Prostate gland (tissue), 2 donors: ENCODE data around the gene KIF21B. TPM values are rescaled to one million over a fixed set of nuclear protein-coding genes. Genes with fewer than 3 reads are reported as not detected.

Source experiments
- DNase-seq: peaks from one replicate; pipeline ENCODE4 v3.0.0-alpha.2; 2019; ENCODE audit warnings: low spot score
- H3K27ac ChIP-seq, 2 donors: fragments of 200-600 bp; sonication (generic); 2 replicates each; pipeline ENCODE4 v1.5.1; 2017 to 2019
- H3K27me3 ChIP-seq: fragments of 200-600 bp; sonication (generic); replicated peaks from 2 replicates; pipeline ENCODE4 v1.5.1; 2019; ENCODE audit not compliant: insufficient read depth
- H3K36me3 ChIP-seq, 2 donors: fragments of 200-600 bp; sonication (generic); 1 replicate in 1 of 2; 2 replicates in 1 of 2; pipeline versions ENCODE4 v1.5.1 to v1.8.1; 2017 to 2019
- H3K4me1 ChIP-seq: fragments of 200-600 bp; sonication (generic); replicated peaks from 2 replicates; pipeline ENCODE4 v1.5.1; 2019
- H3K4me3 ChIP-seq, 2 donors: fragments of 200-600 bp; sonication (generic); 2 replicates each; pipeline ENCODE4 v1.5.1; 2017 to 2019
- H3K9me3 ChIP-seq: fragments of 200-600 bp; sonication (generic); 2 replicates; pipeline ENCODE4 v1.5.1; 2017
- CTCF ChIP-seq, 4 experiments: fragments of 200-600 bp in 2 of 4; fragments of 450-650 bp in 2 of 4; sonication (generic) in 2 of 4; IDR thresholded peaks; 1 replicate in 3 of 4; 2 replicates in 1 of 4; pipeline ENCODE4 v1.5.1; 2016 to 2019; ENCODE audit warnings: antibody characterized with exemption in 4 of 4, mild to moderate bottlenecking in 2 of 4, moderate library complexity in 2 of 4
- POLR2A ChIP-seq: fragments of 450-650 bp; IDR thresholded peaks from one replicate; pipeline ENCODE4 v1.6.1; 2016; ENCODE audit warnings: antibody characterized with exemption, mild to moderate bottlenecking
- POLR2AphosphoS5 ChIP-seq: sonication (generic); formaldehyde crosslinking; IDR thresholded peaks from one replicate; pipeline ENCODE4 v1.6.1; 2017; ENCODE audit warnings: antibody characterized with exemption
- WGBS: methylation state at CpG from one replicate; pipeline ENCODE4 v1.1.5; 2018; 5-methylcytosine and 5-hydroxymethylcytosine counted together
- intact Hi-C: fragments of 100-400 bp; cut with DNase I; formaldehyde crosslinking; loops from one replicate; pipeline ENCODE4 v1.14.2; 2022
- total RNA-seq, 2 donors: library from RNA; depleted of rRNA; stranded (reverse); fragments of >200 nt; gene quantifications; one replicate each; pipeline ENCODE4 v1.1.0, GENCODE V29; 2016

Gene KIF21B
- total RNA-seq, 2 donors from 2014 or later, result 0.46 to 10.5 TPM

DNA sequence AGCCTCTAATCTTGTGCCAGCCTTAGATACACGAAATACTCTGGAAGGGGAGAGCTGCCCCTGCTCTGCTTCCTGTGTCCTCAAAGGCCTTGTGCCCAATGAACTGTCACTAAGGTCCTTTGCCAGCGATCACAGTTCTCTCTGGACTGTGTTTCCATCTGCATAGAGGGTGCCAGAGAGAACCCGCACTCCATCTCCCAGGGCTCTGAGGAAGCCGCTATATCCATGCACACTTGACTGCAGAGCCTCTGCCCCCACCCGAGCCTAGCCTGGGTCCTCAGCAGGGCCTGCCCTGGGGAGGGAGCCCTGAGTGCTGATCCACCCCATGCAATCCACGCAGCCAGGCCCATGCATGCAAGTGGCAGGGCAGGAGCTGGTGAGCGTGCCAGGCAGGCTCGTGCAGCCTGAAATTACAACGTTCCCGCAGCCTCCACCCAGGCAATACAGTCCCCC is 30.6 kb upstream of the KIF21B start:
- H3K27me3 ChIP-seq, result no peaks in the 10 kb centered on the region
- H3K9me3 ChIP-seq, result no peaks in the 10 kb centered on the region
- H3K4me3 ChIP-seq, result no peak overlapping the region
- H3K4me1 ChIP-seq, result no peaks in the 10 kb centered on the region
- WGBS, result 45% methylated on average over 9 of the region's 10 CpGs
- intact Hi-C loops, result no loop called here
- TF ChIP-seq CTCF (IDR thresholded peaks at IDR 0.05) (no peak), POLR2AphosphoS5 (no peak)
- DNase-seq, result no peak
- H3K27ac ChIP-seq, result no peak overlapping the region
- H3K36me3 ChIP-seq, result no peaks in the 10 kb centered on the region

- intact Hi-C loops, result no loop called here
Measured at GRCh38 chr1:201053155-201053860, 29.8 kb upstream of the KIF21B start.

DNA sequence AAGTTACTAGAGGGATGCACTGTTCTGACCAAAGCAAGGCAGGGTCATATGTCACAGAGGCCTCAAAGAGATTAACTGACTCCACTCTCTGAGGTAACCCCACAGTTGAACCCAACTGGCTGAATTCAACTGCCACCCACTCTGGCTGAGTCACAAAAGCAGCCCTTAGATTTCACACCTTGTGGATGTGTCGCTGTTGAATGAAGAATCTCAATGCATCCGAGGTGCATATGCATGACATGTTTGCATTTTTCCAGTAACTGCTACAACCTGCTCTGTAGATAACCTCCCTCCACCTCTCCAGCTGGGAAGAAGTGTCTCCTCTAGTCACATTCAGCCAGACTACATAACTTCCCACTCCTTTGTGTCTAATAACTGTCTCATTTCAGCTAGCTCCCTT is 27.9 kb upstream of the KIF21B start:
- intact Hi-C loops, result no loop called here
- Histone ChIP-seq H3K27me3 (no peaks in the 10 kb centered on the region), H3K4me3 (no peak overlapping the region), H3K27ac (no peak overlapping the region), H3K4me1 (no peaks in the 10 kb centered on the region), H3K9me3 (no peaks in the 10 kb centered on the region), H3K36me3 (no peaks in the 10 kb centered on the region)
- WGBS, result 83% methylated on average over 2 of the region's 2 CpGs
- no peak for TF ChIP-seq POLR2A
- TF ChIP-seq CTCF (IDR thresholded peaks at IDR 0.05), result no peak
- no peak for TF ChIP-seq POLR2AphosphoS5
- DNase-seq, result no peak

More at GRCh38 chr1:201053155-201053860, 29.8 kb upstream of the KIF21B start:
- Histone ChIP-seq H3K4me3 (no peak overlapping the region), H3K27me3 (no peaks in the 10 kb centered on the region), H3K36me3 (no peaks in the 10 kb centered on the region), H3K27ac (no peak overlapping the region), H3K4me1 (no peaks in the 10 kb centered on the region), H3K9me3 (no peaks in the 10 kb centered on the region)
- no peak for DNase-seq
- no peak for TF ChIP-seq POLR2A
- WGBS, result 93% methylated on average over 22 of the region's 22 CpGs

GRCh38 chr1:201050515-201051277 is 27.2 kb upstream of the KIF21B start:
- WGBS, result 95% methylated on average over 5 of the region's 5 CpGs
- Histone ChIP-seq H3K4me1 (no peaks in the 10 kb centered on the region), H3K27ac (no peak overlapping the region), H3K36me3 (no peaks in the 10 kb centered on the region), H3K9me3 (no peaks in the 10 kb centered on the region), H3K4me3 (no peak overlapping the region), H3K27me3 (no peaks in the 10 kb centered on the region)
- intact Hi-C loops, result no loop called here
- TF ChIP-seq POLR2A, result no peak
- TF ChIP-seq CTCF (IDR thresholded peaks at IDR 0.05), result no peak
- no peak for TF ChIP-seq POLR2AphosphoS5
- DNase-seq, result no peak

DNA sequence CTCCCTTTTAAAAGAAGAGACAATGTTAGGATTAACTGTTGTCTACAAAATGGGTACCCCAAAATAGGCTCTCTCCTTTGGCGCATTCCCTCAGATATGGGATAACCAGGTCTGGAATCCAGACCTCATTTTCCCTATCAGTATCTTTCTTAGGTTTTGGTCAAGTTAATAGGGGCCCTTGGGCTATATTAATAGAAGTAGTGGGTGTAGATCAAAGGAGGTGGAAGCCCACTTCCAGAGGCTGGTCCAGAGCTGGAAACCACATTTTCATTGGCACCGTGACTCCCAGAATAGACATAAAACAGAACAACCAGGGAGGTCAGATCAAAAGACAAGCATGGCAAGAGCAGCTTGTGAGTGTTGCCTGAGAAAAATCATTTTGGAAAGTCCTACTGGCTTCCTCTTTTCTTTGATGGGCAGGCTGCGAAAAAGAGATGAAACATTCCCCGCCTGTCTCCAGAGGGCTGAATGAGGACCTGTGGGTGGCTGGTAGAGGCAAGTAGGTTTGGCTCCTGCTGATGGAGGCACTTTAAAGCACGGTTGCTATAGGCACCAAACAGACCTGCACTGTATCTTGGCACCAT is 25.8 kb upstream of the KIF21B start:
- no peak overlapping the region for H3K27ac ChIP-seq
- intact Hi-C loops, result no loop called here
- H3K36me3 ChIP-seq, result no peaks in the 10 kb centered on the region
- H3K4me3 ChIP-seq, result no peak overlapping the region
- DNase-seq, result no peak
- no peak for TF ChIP-seq POLR2AphosphoS5
- TF ChIP-seq CTCF (IDR thresholded peaks at IDR 0.05), result no peak
- no peak for TF ChIP-seq POLR2A
- H3K27me3 ChIP-seq, result no peaks in the 10 kb centered on the region
- 87% methylated on average over 5 of the region's 5 CpGs for WGBS
- H3K9me3 ChIP-seq, result no peaks in the 10 kb centered on the region
- H3K4me1 ChIP-seq, result no peaks in the 10 kb centered on the region
